ENCODE results near the gene PAXX. TPM values are rescaled to one million over a fixed set of nuclear protein-coding genes. Genes with fewer than 3 reads are reported as not detected.

The PAXX gene
- total RNA-seq, 1 donor from 2014 or later = 8.3 TPM

DNA sequence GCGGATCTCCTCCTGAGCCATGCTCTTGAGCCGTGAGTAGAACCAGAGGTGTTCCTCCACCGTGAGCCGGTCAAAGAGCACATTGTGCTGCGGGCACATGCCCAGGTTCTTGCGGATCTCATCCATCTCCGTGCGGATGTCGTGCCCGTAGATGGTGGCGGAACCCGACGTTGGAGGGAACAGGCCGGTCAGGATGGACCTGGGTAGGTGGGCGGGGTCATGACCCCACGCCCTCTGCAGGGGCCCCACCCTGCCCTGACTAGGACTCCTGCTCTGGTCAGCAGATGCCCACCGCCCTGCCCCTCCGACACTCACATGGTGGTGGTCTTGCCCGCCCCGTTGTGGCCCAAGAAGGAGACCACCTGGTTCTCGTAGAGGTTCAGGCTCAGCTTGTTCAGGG is 23.8 kb downstream of the PAXX start:
- Mint-ChIP-seq H3K9me3 (ENCODE audit: unreplicated experiment) (no peaks in the 10 kb centered on the region), H3K4me1 (ENCODE audit: unreplicated experiment) (no peaks in the 10 kb centered on the region), H3K27ac (ENCODE audit: unreplicated experiment) (no peak overlapping the region), H3K27me3 (ENCODE audit: unreplicated experiment) (no peaks in the 10 kb centered on the region), H3K4me3 (ENCODE audit: unreplicated experiment) (no peak overlapping the region), H3K36me3 (ENCODE audit: low read depth, unreplicated experiment) (no peaks in the 10 kb centered on the region)
- TF ChIP-seq, protein P1, sequence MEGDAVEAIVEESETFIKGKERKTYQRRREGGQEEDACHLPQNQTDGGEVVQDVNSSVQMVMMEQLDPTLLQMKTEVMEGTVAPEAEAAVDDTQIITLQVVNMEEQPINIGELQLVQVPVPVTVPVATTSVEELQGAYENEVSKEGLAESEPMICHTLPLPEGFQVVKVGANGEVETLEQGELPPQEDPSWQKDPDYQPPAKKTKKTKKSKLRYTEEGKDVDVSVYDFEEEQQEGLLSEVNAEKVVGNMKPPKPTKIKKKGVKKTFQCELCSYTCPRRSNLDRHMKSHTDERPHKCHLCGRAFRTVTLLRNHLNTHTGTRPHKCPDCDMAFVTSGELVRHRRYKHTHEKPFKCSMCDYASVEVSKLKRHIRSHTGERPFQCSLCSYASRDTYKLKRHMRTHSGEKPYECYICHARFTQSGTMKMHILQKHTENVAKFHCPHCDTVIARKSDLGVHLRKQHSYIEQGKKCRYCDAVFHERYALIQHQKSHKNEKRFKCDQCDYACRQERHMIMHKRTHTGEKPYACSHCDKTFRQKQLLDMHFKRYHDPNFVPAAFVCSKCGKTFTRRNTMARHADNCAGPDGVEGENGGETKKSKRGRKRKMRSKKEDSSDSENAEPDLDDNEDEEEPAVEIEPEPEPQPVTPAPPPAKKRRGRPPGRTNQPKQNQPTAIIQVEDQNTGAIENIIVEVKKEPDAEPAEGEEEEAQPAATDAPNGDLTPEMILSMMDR (IDR thresholded peaks at IDR 0.05; ENCODE audit: unreplicated experiment) = no peak
- no peak for DNase-seq (ENCODE audit: low spot score)

DNA sequence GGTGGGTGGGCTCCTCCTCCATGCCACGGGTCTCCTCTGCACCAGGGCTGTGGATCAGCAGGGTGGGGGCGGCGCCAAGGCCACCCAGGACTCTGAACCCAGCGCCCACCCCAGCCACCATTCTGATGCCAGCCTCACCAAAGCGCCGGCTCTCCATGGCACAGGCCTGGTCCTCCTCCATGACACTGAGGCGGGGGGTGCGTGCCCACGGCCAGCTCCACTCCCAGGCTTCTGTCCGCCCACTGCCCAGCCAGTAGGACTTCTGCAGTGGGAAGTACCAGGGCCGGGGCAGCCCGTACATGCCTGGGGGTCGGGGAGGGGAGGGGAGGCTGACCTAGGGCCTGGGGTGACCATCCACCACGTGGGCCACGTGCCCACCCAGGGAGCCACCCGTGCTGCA is 24.2 kb downstream of the PAXX start:
- Mint-ChIP-seq H3K36me3 (ENCODE audit: low read depth, unreplicated experiment) (no peaks in the 10 kb centered on the region), H3K27ac (ENCODE audit: unreplicated experiment) (no peak overlapping the region), H3K4me3 (ENCODE audit: unreplicated experiment) (no peak overlapping the region), H3K9me3 (ENCODE audit: unreplicated experiment) (no peaks in the 10 kb centered on the region), H3K27me3 (ENCODE audit: unreplicated experiment) (no peaks in the 10 kb centered on the region), H3K4me1 (ENCODE audit: unreplicated experiment) (no peaks in the 10 kb centered on the region)
- TF ChIP-seq, protein P1 (IDR thresholded peaks at IDR 0.05; ENCODE audit: unreplicated experiment) = no peak
- no peak for DNase-seq (ENCODE audit: low spot score)

DNA sequence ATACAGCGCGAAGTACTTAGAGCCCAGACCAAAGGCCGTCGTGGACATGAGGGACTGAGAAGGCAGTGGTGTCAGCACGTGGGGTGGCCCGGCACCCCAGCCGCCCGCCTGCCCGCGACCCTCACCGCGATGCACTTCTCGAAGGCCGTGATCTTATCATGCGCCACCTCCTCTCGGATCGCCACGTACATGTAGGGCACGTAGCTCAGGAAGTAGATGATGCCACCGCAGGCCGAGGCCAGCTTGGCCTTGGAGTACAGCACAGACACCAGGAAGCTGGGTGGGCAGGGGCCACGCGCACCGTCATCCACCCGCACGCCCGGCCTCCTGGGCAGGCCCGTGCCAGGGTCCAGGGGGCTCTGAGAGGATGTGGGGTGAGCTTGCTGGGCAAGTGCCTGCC is 24.8 kb downstream of the PAXX start:
- TF ChIP-seq, protein P1 (IDR thresholded peaks at IDR 0.05; ENCODE audit: unreplicated experiment) = no peak
- no peak overlapping the region for H3K27ac Mint-ChIP-seq (ENCODE audit: unreplicated experiment)
- DNase-seq (ENCODE audit: low spot score) = no peak

DNA sequence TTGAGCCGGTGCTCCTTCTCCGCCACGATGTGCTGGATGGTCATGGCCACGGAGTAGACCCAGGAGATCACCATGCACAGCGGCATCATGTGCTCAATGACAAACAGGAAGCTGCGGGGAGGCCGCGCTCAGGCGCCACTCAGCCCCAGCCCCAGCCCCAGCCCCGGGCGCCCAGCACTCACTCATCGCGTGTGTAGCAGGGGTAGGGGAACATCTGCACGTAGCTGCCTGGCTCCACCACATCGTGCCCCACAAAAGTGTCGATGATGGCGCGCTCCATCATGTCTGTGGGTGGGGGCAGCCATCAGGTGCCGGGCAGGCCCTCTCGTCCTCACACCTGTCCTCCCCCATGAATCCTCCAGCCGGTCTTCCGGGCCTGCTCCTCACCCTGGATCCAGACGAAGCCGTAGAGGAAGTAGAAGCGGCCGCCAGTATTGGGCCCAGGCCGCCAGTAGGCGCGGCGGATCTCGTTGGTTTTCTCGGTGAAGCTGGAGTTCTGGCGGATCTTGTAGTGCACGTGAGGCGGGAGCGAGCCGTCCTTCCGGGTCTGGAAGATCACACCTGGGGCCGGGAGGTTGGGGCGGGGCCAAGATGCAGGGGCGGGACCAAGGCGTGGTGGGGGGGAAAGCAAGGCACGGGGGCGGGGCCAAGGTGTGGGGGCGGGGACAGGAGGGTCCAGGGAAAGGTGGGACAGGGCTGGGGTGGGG is 25.7 kb downstream of the PAXX start:
- H3K27ac Mint-ChIP-seq (ENCODE audit: unreplicated experiment) = no peak overlapping the region
- H3K36me3 Mint-ChIP-seq (ENCODE audit: low read depth, unreplicated experiment) = no peaks in the 10 kb centered on the region
- H3K4me3 Mint-ChIP-seq (ENCODE audit: unreplicated experiment) = no peak overlapping the region
- DNase-seq (ENCODE audit: low spot score) = no peak
- no peaks in the 10 kb centered on the region for H3K4me1 Mint-ChIP-seq (ENCODE audit: unreplicated experiment)
- TF ChIP-seq, protein P1 (IDR thresholded peaks at IDR 0.05; ENCODE audit: unreplicated experiment) = no peak
- no peaks in the 10 kb centered on the region for H3K9me3 Mint-ChIP-seq (ENCODE audit: unreplicated experiment)
- peaks cover 4% of the 10 kb centered on the region for H3K27me3 Mint-ChIP-seq (ENCODE audit: unreplicated experiment)

More for the DNA sequence above, 24.8 kb downstream of the PAXX start:
- Mint-ChIP-seq H3K9me3 (ENCODE audit: unreplicated experiment) (no peaks in the 10 kb centered on the region), H3K36me3 (ENCODE audit: low read depth, unreplicated experiment) (no peaks in the 10 kb centered on the region), H3K4me3 (ENCODE audit: unreplicated experiment) (no peak overlapping the region), H3K4me1 (ENCODE audit: unreplicated experiment) (no peaks in the 10 kb centered on the region), H3K27me3 (ENCODE audit: unreplicated experiment) (peaks cover 1% of the 10 kb centered on the region)

DNA sequence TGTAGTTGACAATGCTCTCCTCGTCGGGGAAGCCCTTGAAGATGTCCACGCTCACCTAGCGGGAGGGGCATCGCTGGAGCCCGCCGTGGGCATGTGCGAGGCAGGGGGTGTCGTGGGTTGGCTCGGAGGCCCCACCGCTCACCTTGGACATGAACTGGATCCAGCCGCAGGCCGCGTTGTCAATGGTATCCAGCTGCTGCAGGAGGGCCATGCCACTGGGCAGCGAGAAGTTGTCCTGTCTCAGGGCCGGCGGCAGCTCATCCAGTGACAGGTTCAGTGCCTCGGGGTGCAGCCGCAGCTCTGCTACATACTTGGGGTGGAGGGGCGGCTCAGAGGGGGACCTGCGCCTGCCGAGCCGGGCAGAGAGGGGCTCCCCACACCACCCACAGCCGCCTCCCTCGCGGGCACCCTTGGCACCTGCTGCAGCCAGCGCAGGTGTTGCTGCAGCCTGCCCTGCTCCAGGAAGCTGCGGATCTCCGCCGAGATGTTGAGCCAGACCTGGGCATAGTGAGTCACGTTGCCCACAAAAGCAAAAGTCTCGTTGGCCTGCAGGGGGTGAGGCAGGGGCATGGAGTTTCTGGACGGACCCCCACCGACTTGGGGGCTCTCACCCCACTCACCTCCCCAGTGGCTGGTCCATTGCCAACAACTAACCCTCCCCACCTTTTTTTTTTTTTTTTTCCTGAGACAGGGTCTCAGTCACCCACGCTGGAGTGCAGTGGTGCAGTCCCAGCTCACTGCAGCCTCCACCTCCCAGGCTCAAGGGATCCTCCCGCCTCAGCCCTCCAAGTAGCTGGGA is 26.7 kb downstream of the PAXX start:
- Mint-ChIP-seq H3K27ac (ENCODE audit: unreplicated experiment) (no peak overlapping the region), H3K4me1 (ENCODE audit: unreplicated experiment) (no peaks in the 10 kb centered on the region), H3K9me3 (ENCODE audit: unreplicated experiment) (no peaks in the 10 kb centered on the region), H3K36me3 (ENCODE audit: low read depth, unreplicated experiment) (no peaks in the 10 kb centered on the region), H3K4me3 (ENCODE audit: unreplicated experiment) (no peak overlapping the region), H3K27me3 (ENCODE audit: unreplicated experiment) (peaks cover 5% of the 10 kb centered on the region)
- DNase-seq (ENCODE audit: low spot score) = no peak
- TF ChIP-seq, protein P1 (IDR thresholded peaks at IDR 0.05; ENCODE audit: unreplicated experiment) = no peak

All from endothelial cell (in vitro differentiated cells).